Left renal cortex interstitium (tissue), 4 donors: ENCODE data around the gene RCOR1. TPM values are rescaled to one million over a fixed set of nuclear protein-coding genes. Genes with fewer than 3 reads are reported as not detected.
"Not testable (repeated sequence)": the region's sequence is repeated elsewhere in the genome, so short reads cannot be mapped to it uniquely, and the experiment has no call there.

Source experiments
- DNase-seq, 4 donors: peaks; one replicate each; pipeline ENCODE4 v3.0.0-alpha.2; 2013; ENCODE audit warnings: low read depth in 4 of 4, low spot score in 2 of 4, missing footprints in 1 of 4
- polyA plus RNA-seq, 4 donors: library from polyadenylated mRNA; unstranded; fragments of 120-200 nt; gene quantifications; one replicate each; pipeline ENCODE4 v1.2.1, GENCODE V29; 2013; ENCODE audit not compliant: insufficient read length in 4 of 4

Gene RCOR1
- polyA plus RNA-seq, 4 donors = 31.0 to 42.5 (median 37.8) TPM

- DNase-seq = no peak
Measured at GRCh38 chr14:102570334-102570995, 22.0 kb upstream of the RCOR1 start.

- no peak for DNase-seq
Measured at GRCh38 chr14:102571043-102571442, 21.4 kb upstream of the RCOR1 start.

- DNase-seq = no peak
Measured at GRCh38 chr14:102571478-102572042, 20.9 kb upstream of the RCOR1 start.

- not testable (repeated sequence) for DNase-seq
Measured at GRCh38 chr14:102573161-102573560, 19.3 kb upstream of the RCOR1 start.

- no peak for DNase-seq
Measured at GRCh38 chr14:102573591-102574046, 18.8 kb upstream of the RCOR1 start.

GRCh38 chr14:102574281-102575159 is 17.9 kb upstream of the RCOR1 start:
- no peak for DNase-seq

GRCh38 chr14:102575160-102575845 is 17.1 kb upstream of the RCOR1 start:
- DNase-seq = no peak

- DNase-seq = not testable (repeated sequence)
Measured at GRCh38 chr14:102575846-102576428, 16.5 kb upstream of the RCOR1 start.

- DNase-seq = no peak
Measured at GRCh38 chr14:102578821-102579220, 13.6 kb upstream of the RCOR1 start.

- DNase-seq = no peak
Measured at GRCh38 chr14:102579696-102580549, 12.5 kb upstream of the RCOR1 start.

- DNase-seq = no peak
Measured at GRCh38 chr14:102580550-102581110, 11.8 kb upstream of the RCOR1 start.

- no peak for DNase-seq
Measured at GRCh38 chr14:102581193-102581592, 11.3 kb upstream of the RCOR1 start.

- DNase-seq = no peak
Measured at GRCh38 chr14:102583726-102584125, 8.7 kb upstream of the RCOR1 start.

- no peak for DNase-seq
Measured at GRCh38 chr14:102584871-102585869, 7.3 kb upstream of the RCOR1 start.

GRCh38 chr14:102586420-102587104 is 5.9 kb upstream of the RCOR1 start:
- no peak for DNase-seq

- DNase-seq = no peak
Measured at GRCh38 chr14:102588821-102589220, 3.6 kb upstream of the RCOR1 start.

GRCh38 chr14:102589761-102590290 is 2.6 kb upstream of the RCOR1 start:
- no peak for DNase-seq
